HL-60 (cell line): ENCODE data around the gene ZNF585A.
"Not testable (repeated sequence)": the region's sequence is repeated elsewhere in the genome, so short reads cannot be mapped to it uniquely, and the experiment has no call there.

ENCODE experiments used
- DNase-seq, 2 experiments: peaks; one replicate each; pipeline ENCODE4 v3.0.0-alpha.2; 2010 to 2020; ENCODE audit warnings: low read depth in 1 of 2, low spot score in 1 of 2
- H3K27ac ChIP-seq: fragments of 250-450 bp; sonication (Bioruptor Pico); replicated peaks from 2 replicates; pipeline ENCODE4 v1.5.1; 2020; ENCODE audit warnings: mild to moderate bottlenecking, moderate library complexity
- H3K27me3 ChIP-seq: fragments of 250-450 bp; sonication (Bioruptor Pico); 2 replicates; pipeline ENCODE4 v1.5.1; 2021; ENCODE audit warnings: mild to moderate bottlenecking, moderate library complexity; ENCODE audit not compliant: insufficient read depth, poor library complexity, severe bottlenecking
- H3K4me3 ChIP-seq: replicated peaks from 2 replicates; pipeline ENCODE4 v1.5.1; 2011; ENCODE audit warnings: mild to moderate bottlenecking, control low read depth, low read length; ENCODE audit not compliant: insufficient read depth
- GABPA ChIP-seq: IDR thresholded peaks from 2 replicates; pipeline ENCODE4 v1.6.1; 2012; ENCODE audit warnings: low read depth
- POLR2AphosphoS5 ChIP-seq: IDR thresholded peaks from 2 replicates; pipeline ENCODE4 v1.6.1; 2012; ENCODE audit warnings: low read depth
- REST ChIP-seq: IDR thresholded peaks from 2 replicates; pipeline ENCODE4 v1.6.1; 2012; ENCODE audit warnings: low read depth; ENCODE audit not compliant: insufficient replicate concordance
- SPI1 ChIP-seq: IDR thresholded peaks from 2 replicates; pipeline ENCODE4 v1.6.1; 2012; ENCODE audit warnings: low read depth, mild to moderate bottlenecking, borderline replicate concordance
- TF ChIP-seq, protein P1 (sequence below): IDR thresholded peaks from one replicate; pipeline ENCODE4 v1.5.1; 2011; ENCODE audit warnings: low read length, control low read depth, inconsistent platforms; ENCODE audit not compliant: insufficient read depth

Gene ZNF585A

DNA sequence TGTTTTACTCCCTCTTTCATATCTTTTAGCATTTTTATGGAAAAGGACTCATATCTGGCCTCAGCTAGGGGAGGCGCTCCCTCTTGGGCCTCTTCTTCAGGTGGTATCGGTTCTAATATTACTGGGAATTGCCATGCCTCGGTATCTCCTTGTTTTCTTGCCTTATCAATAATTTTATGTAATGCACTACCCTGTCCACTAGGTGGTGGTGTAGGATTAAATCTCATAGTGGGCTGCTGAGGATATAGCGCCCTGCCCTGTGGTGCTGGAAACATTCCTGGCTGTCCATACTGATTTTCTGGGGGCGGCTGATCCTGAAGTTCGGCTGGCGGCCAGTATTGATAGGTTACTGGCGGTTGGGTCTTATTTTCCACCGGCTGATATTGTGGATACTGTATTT, 58.5 kb downstream of the ZNF585A start:
- no peaks in the 10 kb centered on the region for H3K27me3 ChIP-seq
- H3K4me3 ChIP-seq = no peak overlapping the region
- TF ChIP-seq REST (no peak), GABPA (no peak), SPI1 (no peak), POLR2AphosphoS5 (no peak)
- TF ChIP-seq, protein P1, sequence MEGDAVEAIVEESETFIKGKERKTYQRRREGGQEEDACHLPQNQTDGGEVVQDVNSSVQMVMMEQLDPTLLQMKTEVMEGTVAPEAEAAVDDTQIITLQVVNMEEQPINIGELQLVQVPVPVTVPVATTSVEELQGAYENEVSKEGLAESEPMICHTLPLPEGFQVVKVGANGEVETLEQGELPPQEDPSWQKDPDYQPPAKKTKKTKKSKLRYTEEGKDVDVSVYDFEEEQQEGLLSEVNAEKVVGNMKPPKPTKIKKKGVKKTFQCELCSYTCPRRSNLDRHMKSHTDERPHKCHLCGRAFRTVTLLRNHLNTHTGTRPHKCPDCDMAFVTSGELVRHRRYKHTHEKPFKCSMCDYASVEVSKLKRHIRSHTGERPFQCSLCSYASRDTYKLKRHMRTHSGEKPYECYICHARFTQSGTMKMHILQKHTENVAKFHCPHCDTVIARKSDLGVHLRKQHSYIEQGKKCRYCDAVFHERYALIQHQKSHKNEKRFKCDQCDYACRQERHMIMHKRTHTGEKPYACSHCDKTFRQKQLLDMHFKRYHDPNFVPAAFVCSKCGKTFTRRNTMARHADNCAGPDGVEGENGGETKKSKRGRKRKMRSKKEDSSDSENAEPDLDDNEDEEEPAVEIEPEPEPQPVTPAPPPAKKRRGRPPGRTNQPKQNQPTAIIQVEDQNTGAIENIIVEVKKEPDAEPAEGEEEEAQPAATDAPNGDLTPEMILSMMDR = no peak
- DNase-seq = no peak
- H3K27ac ChIP-seq = no peak overlapping the region

DNA sequence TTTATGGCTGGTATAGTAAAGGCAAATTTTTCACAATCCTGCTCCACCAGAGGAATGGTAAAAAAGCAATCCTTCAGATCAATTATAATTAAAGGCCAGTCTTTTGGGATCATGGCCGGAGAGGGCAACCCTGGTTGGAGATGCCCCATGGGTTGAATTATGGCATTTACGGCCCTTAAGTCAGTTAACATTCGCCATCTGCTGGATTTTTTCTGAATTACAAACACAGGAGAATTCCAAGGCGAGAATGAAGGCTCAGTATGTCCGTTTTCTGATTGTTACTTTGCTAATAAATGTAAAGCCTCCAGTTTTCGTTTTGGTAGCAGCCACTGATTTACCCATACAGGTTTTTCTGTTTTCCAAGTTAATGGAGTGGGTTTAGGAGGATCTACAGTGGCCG, 60.7 kb downstream of the ZNF585A start:
- DNase-seq = peak in 1 of 2 experiments; percentile 5
- not testable (repeated sequence) for H3K27me3 ChIP-seq, H3K4me3 ChIP-seq, H3K27ac ChIP-seq

GRCh38 chr19:37104135-37104534, 68.4 kb downstream of the ZNF585A start:
- H3K27ac ChIP-seq, H3K27me3 ChIP-seq, DNase-seq, H3K4me3 ChIP-seq: not testable (repeated sequence)

GRCh38 chr19:37098570-37098969, 73.9 kb downstream of the ZNF585A start:
- no peak overlapping the region for H3K27ac ChIP-seq
- no peaks in the 10 kb centered on the region for H3K27me3 ChIP-seq
- no peak for DNase-seq
- TF ChIP-seq, protein P1 = no peak
- TF ChIP-seq REST (no peak), GABPA (no peak), SPI1 (no peak), POLR2AphosphoS5 (no peak)
- H3K4me3 ChIP-seq = no peak overlapping the region

DNA sequence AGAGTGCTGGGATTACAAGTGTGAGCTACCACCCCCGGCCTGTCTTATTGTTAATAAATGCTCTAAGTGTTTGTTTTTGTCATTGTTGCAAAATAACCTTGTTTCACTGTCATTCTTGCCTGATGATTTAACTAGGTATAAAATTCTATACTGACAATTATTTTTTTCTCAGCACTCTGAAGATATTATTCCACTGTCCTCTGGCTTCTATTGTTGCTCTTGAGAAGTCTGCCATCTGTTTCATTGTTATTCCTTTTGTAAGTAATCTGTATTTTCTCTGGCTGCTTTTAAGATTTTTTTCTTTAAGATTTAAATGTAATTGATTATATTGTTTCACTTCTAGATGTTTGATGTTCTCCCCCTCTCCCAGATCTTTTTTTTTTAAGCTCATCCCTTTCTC, 76.6 kb downstream of the ZNF585A start:
- no peak for DNase-seq
- Histone ChIP-seq H3K27me3 (no peaks in the 10 kb centered on the region), H3K4me3 (no peak overlapping the region), H3K27ac (no peak overlapping the region)
- TF ChIP-seq, protein P1 = no peak
- TF ChIP-seq SPI1 = no peak
- TF ChIP-seq POLR2AphosphoS5 = no peak
- TF ChIP-seq GABPA = no peak
